ENCODE measurements around the gene XYLT1.

Gene XYLT1

GRCh38 chr16:17396762-17397498 lies 73.8 kb downstream of the XYLT1 start:
- DNase-seq = peak; percentile 42

GRCh38 chr16:17395849-17396480 lies 74.8 kb downstream of the XYLT1 start:
- no peak for DNase-seq

GRCh38 chr16:17392857-17393692 lies 77.7 kb downstream of the XYLT1 start:
- DNase-seq = no peak

GRCh38 chr16:17392127-17392856 lies 78.5 kb downstream of the XYLT1 start:
- no peak for DNase-seq

- no peak for DNase-seq
Measured at GRCh38 chr16:17391715-17392114, 79.0 kb downstream of the XYLT1 start.

GRCh38 chr16:17389384-17389783 lies 81.4 kb downstream of the XYLT1 start:
- DNase-seq = no peak

- DNase-seq = no peak
Measured at GRCh38 chr16:17387256-17387655, 83.5 kb downstream of the XYLT1 start.

- DNase-seq = no peak
Measured at GRCh38 chr16:17386229-17386628, 84.5 kb downstream of the XYLT1 start.

- no peak for DNase-seq
Measured at GRCh38 chr16:17384471-17384870, 86.3 kb downstream of the XYLT1 start.

- no peak for DNase-seq
Measured at GRCh38 chr16:17382949-17383863, 87.6 kb downstream of the XYLT1 start.

- no peak for DNase-seq
Measured at GRCh38 chr16:17382514-17382913, 88.2 kb downstream of the XYLT1 start.

- no peak for DNase-seq
Measured at GRCh38 chr16:17381784-17382183, 89.0 kb downstream of the XYLT1 start.

- DNase-seq = no peak
Measured at GRCh38 chr16:17380613-17381012, 90.1 kb downstream of the XYLT1 start.

GRCh38 chr16:17379121-17379571 lies 91.6 kb downstream of the XYLT1 start:
- no peak for DNase-seq

GRCh38 chr16:17377360-17378324 lies 93.1 kb downstream of the XYLT1 start:
- no peak for DNase-seq

- no peak for DNase-seq
Measured at GRCh38 chr16:17375461-17376304, 95.1 kb downstream of the XYLT1 start.

- no peak for DNase-seq
Measured at GRCh38 chr16:17374668-17375255, 96.0 kb downstream of the XYLT1 start.

- DNase-seq = no peak
Measured at GRCh38 chr16:17373533-17373932, 97.2 kb downstream of the XYLT1 start.

- DNase-seq = no peak
Measured at GRCh38 chr16:17372386-17372785, 98.4 kb downstream of the XYLT1 start.

Data from NCI-H1694 (cell line).